Frontal cortex (tissue), 4 donors: ENCODE results near the gene MIAT. TPM values are rescaled to one million over a fixed set of nuclear protein-coding genes. Genes with fewer than 3 reads are reported as not detected.

ENCODE experiments used
- DNase-seq, 2 donors: peaks; one replicate each; pipeline ENCODE4 v3.0.0; 2012; ENCODE audit warnings: low spot score in 2 of 2
- FAIRE-seq: peaks from 2 replicates; lab custom pipeline; 2012; peaks lifted over from hg19 to GRCh38; lab: Jason Lieb, UNC
- small RNA-seq: library from RNA; depleted of rRNA; stranded (forward); fragments of <200 nt; gene quantifications from one replicate; pipeline ENCODE3, GENCODE V24; 2014
- total RNA-seq: library from RNA; depleted of rRNA; stranded (reverse); fragments of >200 nt; gene quantifications from one replicate; pipeline ENCODE4 v1.2.3, GENCODE V29; 2014
- donor health status: control.
- donor health status: control.
- donor health status: control.

MIAT gene
- total RNA-seq, 1 donor from 2014 or later, result 110 TPM

DNA sequence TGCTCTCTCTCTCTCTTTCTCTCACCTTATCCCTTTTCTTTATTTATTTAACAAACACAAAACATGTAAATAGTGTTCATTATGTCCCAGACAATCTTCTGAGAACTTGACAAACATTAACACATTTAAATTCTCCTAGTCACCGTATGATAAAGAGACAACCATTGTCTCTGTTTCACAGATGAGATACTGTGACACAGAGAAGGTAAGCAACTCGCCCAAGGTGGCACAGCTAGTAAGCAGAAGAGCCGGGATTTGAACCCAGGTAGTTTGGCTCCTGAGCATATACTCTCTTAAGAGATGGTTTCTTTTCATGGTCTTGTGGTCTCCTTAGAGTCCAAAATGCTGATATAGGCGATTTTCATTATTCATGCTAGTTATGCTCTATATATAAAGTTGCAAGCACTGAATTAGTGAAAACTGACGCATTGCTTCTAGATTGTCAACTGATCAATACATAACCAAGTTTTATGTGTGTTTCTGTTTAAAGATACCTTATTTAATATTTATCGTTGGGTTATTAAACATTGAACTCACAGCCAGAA lies 58.1 kb downstream of the MIAT start:
- DNase-seq (no peak), FAIRE-seq (no peak)

- FAIRE-seq (no peak), DNase-seq (no peak)
Measured at GRCh38 chr22:26718488-26718887, 61.1 kb downstream of the MIAT start.

GRCh38 chr22:26718905-26719304 lies 61.5 kb downstream of the MIAT start:
- FAIRE-seq, result no peak
- DNase-seq, result no peak

GRCh38 chr22:26722159-26722558 lies 64.8 kb downstream of the MIAT start:
- FAIRE-seq, result no peak
- no peak for DNase-seq

DNA sequence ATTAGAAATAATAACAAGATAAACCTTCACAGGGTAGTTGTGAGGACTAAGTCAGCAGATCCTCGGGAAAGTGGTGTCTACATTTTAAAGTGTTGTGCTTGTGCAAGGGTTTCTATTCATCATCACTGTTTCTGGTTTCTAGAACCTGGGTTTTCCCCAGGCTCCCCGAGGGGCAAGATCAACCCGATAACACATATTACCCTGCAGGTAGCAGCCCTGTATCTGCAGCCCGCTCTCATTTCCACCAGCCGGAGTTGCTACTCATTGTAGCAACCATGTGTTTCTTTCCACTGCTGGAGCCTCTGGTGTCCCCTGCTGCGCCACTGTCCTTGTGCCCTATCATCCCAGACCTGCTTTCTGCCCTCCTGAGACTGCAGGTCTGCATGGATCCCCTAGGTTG lies 67.0 kb downstream of the MIAT start:
- DNase-seq (no peak), FAIRE-seq (no peak)

DNA sequence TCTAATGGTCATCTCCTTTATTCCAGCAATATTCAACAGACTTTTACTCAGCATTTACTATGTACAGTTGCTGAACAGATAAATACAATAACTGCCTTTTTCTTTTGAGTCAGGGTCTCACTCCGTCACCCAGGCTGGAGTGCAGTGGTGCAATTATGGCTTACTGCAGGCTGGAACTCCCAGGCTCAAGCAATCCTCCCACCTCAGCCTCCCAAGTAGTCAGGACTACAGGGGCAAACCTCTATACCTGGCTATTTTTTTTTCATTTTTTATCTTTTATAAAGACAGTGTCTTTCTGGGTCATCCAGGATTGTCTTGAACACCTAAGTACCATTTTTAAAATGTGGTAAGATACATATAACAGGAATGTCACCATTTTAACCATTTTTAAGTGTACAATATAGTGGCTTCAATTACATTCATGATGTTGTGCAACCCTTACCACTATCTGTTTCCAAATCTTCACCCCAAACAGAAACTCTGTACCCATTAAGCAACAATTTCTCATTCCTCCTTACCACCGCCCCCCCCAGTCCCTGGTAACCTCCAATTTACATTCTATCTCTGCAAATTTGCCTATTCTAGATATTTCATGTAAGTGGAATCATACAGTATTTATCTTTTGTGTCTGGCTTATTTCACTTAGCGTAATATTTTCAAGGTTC lies 67.8 kb downstream of the MIAT start:
- FAIRE-seq (no peak), DNase-seq (no peak)

Small RNA genes lying within 50 kb of the gene (small RNA-seq; reads per million reads assigned to genes)
- gene RF01874, result not detected

Other genes starting within 250 kb of the MIAT start
- gene ASPHD2, start 228.3 kb upstream of the MIAT start, total RNA-seq, result 14.3 TPM
- 28.1 TPM for gene HPS4, start 173.8 kb upstream of the MIAT start, total RNA-seq
- gene SRRD, start 173.7 kb upstream of the MIAT start, total RNA-seq, result 13.5 TPM
- 45.7 TPM for gene TFIP11, start 145.1 kb upstream of the MIAT start, total RNA-seq
- 6.1 TPM for gene TPST2, start 67.5 kb upstream of the MIAT start, total RNA-seq
- gene CRYBB1, start 39.6 kb upstream of the MIAT start, total RNA-seq, result 2.0 TPM
- not detected for gene CRYBA4, start 35.6 kb upstream of the MIAT start, total RNA-seq